Esophagus muscularis mucosa (tissue), 4 donors: ENCODE results near the gene EZH2.

ENCODE experiments used
- EP300 ChIP-seq: sonication (generic); formaldehyde crosslinking; IDR thresholded peaks from one replicate; pipeline ENCODE4 v1.6.1; 2017; ENCODE audit warnings: antibody characterized with exemption
- POLR2AphosphoS5 ChIP-seq, 2 donors: sonication (generic); formaldehyde crosslinking; IDR thresholded peaks; one replicate each; pipeline ENCODE4 v1.6.1; 2017; ENCODE audit warnings: antibody characterized with exemption in 2 of 2
- TF ChIP-seq, protein P1 (sequence below), 3 experiments: fragments of 200-600 bp in 2 of 3; fragments of 450-650 bp in 1 of 3; sonication (generic) in 2 of 3; IDR thresholded peaks; one replicate each; pipeline ENCODE4 v1.5.1; 2017 to 2019; ENCODE audit warnings: antibody characterized with exemption in 3 of 3, mild to moderate bottlenecking in 2 of 3, moderate library complexity in 1 of 3

GRCh38 chr7:148914208-148914777 lies 30.2 kb upstream of the EZH2 start:
- TF ChIP-seq, protein P1, sequence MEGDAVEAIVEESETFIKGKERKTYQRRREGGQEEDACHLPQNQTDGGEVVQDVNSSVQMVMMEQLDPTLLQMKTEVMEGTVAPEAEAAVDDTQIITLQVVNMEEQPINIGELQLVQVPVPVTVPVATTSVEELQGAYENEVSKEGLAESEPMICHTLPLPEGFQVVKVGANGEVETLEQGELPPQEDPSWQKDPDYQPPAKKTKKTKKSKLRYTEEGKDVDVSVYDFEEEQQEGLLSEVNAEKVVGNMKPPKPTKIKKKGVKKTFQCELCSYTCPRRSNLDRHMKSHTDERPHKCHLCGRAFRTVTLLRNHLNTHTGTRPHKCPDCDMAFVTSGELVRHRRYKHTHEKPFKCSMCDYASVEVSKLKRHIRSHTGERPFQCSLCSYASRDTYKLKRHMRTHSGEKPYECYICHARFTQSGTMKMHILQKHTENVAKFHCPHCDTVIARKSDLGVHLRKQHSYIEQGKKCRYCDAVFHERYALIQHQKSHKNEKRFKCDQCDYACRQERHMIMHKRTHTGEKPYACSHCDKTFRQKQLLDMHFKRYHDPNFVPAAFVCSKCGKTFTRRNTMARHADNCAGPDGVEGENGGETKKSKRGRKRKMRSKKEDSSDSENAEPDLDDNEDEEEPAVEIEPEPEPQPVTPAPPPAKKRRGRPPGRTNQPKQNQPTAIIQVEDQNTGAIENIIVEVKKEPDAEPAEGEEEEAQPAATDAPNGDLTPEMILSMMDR (IDR thresholded peaks at IDR 0.05): no peak
- no peak for TF ChIP-seq POLR2AphosphoS5 (IDR thresholded peaks at IDR 0.05)
- no peak for TF ChIP-seq EP300
